IMR-90 (cell line): ENCODE measurements around the gene FER. TPM values are rescaled to one million over a fixed set of nuclear protein-coding genes. Genes with fewer than 3 reads are reported as not detected.
A peak's percentile ranks its signal among the peaks of the same experiment; 100 is the strongest.

Experiments used
- ATAC-seq: fragments of 200-7000 bp; cut with Tn5 transposase; 2 replicates; pipeline ENCODE4 v1.9.1; 2020; ENCODE audit warnings: low read depth, mild to moderate bottlenecking, moderate library complexity
- BruUV-seq: library from RNA; stranded (reverse); fragments of 400-500 nt; replicated peaks from 2 replicates; lab custom pipeline; 2021; lab: Mats Ljungman, UMichigan
- CTCF ChIA-PET: fragments of 300-600 bp; formaldehyde crosslinking; extraction: SDS; loops from one replicate; lab custom pipeline; 2021; ENCODE audit warnings: antibody characterized with exemption; lab: Yijun Ruan, JAX
- POLR2A ChIA-PET: fragments of 300-600 bp; sonication (Branson Sonifier 250); formaldehyde crosslinking; loops from one replicate; lab custom pipeline; 2022; ENCODE audit warnings: antibody characterized with exemption; ENCODE audit not compliant: unreplicated experiment; lab: Charles Lee
- DNase-seq: peaks from one replicate; pipeline ENCODE4 v3.0.0; 2013
- H2AFZ ChIP-seq: replicated peaks from 2 replicates; pipeline ENCODE3; 2013; ENCODE audit warnings: low read length, mild to moderate bottlenecking; ENCODE audit not compliant: poor library complexity
- H2AK5ac ChIP-seq: 2 replicates; pipeline ENCODE4 v1.6.1; 2013; ENCODE audit warnings: low read depth, low read length, inconsistent platforms
- H2AK9ac ChIP-seq: replicated peaks from 2 replicates; pipeline ENCODE3; 2013; ENCODE audit warnings: mild to moderate bottlenecking, low read depth, low read length, moderate library complexity; ENCODE audit not compliant: poor library complexity
- H2BK120ac ChIP-seq: 2 replicates; pipeline ENCODE4 v1.6.1; 2013; ENCODE audit warnings: low read depth, low read length, inconsistent platforms
- H2BK15ac ChIP-seq: 3 replicates; pipeline ENCODE4 v1.6.1; 2013; ENCODE audit warnings: low read depth, low read length, inconsistent platforms
- H2BK20ac ChIP-seq: 2 replicates; pipeline ENCODE4 v1.6.1; 2013; ENCODE audit warnings: low read depth, mild to moderate bottlenecking, inconsistent platforms, low read length, moderate library complexity
- H2BK5ac ChIP-seq: 2 replicates; pipeline ENCODE4 v1.6.1; 2013; ENCODE audit warnings: mild to moderate bottlenecking, low read depth, low read length, inconsistent platforms; ENCODE audit not compliant: poor library complexity, severe bottlenecking
- H3K14ac ChIP-seq: replicated peaks from 2 replicates; pipeline ENCODE4 v1.6.1; 2013; ENCODE audit warnings: low read depth, low read length, inconsistent platforms
- H3K18ac ChIP-seq: 2 replicates; pipeline ENCODE4 v1.6.1; 2013; ENCODE audit warnings: low read depth, low read length, control low read depth
- H3K23ac ChIP-seq: 2 replicates; pipeline ENCODE4 v1.6.1; 2013; ENCODE audit warnings: low read depth, low read length, inconsistent platforms
- H3K27ac ChIP-seq: 2 replicates; pipeline ENCODE4 v1.5.1; 2013; ENCODE audit warnings: mild to moderate bottlenecking, control low read depth, low read length; ENCODE audit not compliant: insufficient read depth
- H3K27me3 ChIP-seq: 2 replicates; pipeline ENCODE4 v1.6.1; 2013; ENCODE audit warnings: low read length; ENCODE audit not compliant: control insufficient read depth, insufficient read depth
- H3K36me3 ChIP-seq: 2 replicates; pipeline ENCODE4 v1.6.1; 2013; ENCODE audit warnings: low read length, mixed read lengths; ENCODE audit not compliant: control insufficient read depth, insufficient read depth
- H3K4ac ChIP-seq: 2 replicates; pipeline ENCODE4 v1.6.1; 2013; ENCODE audit warnings: low read depth, low read length, inconsistent platforms
- H3K4me1 ChIP-seq: 2 replicates; pipeline ENCODE4 v1.6.1; 2013; ENCODE audit warnings: low read length, mixed read lengths; ENCODE audit not compliant: control insufficient read depth, insufficient read depth
- H3K4me2 ChIP-seq: 2 replicates; pipeline ENCODE4 v1.6.1; 2013; ENCODE audit warnings: low read depth, mild to moderate bottlenecking, control low read depth, low read length, moderate library complexity
- H3K4me3 ChIP-seq: 2 replicates; pipeline ENCODE4 v1.5.1; 2013; ENCODE audit warnings: low read depth, mild to moderate bottlenecking, control low read depth, low read length, moderate library complexity; ENCODE audit not compliant: insufficient read depth
- H3K56ac ChIP-seq: 2 replicates; pipeline ENCODE4 v1.6.1; 2013; ENCODE audit warnings: low read length, inconsistent platforms; ENCODE audit not compliant: insufficient read depth; ENCODE audit errors: extremely low read depth
- H3K79me1 ChIP-seq, 2 experiments: 2 replicates each; pipeline ENCODE4 v1.6.1; 2013; ENCODE audit warnings: low read length in 2 of 2, inconsistent platforms in 1 of 2, low read depth in 1 of 2
- H3K9ac ChIP-seq: 2 replicates; pipeline ENCODE4 v1.6.1; 2013; ENCODE audit warnings: low read depth, low read length, control low read depth
- H3K9me1 ChIP-seq: 2 replicates; pipeline ENCODE4 v1.6.1; 2013; ENCODE audit warnings: low read length, inconsistent platforms; ENCODE audit not compliant: insufficient read depth
- H3K9me3 ChIP-seq: 2 replicates; pipeline ENCODE4 v1.6.1; 2013; ENCODE audit warnings: low read length; ENCODE audit not compliant: control insufficient read depth, insufficient read depth
- H4K20me1 ChIP-seq: 2 replicates; pipeline ENCODE4 v1.6.1; 2013; ENCODE audit warnings: low read length, inconsistent platforms; ENCODE audit not compliant: insufficient read depth
- H4K5ac ChIP-seq: 2 replicates; pipeline ENCODE4 v1.6.1; 2013; ENCODE audit warnings: mild to moderate bottlenecking, low read depth, low read length, control low read depth
- H4K8ac ChIP-seq, 2 experiments: 2 replicates each; pipeline ENCODE4 v1.6.1; 2013; ENCODE audit warnings: low read depth in 2 of 2, low read length in 2 of 2, control low read depth in 1 of 2, inconsistent platforms in 1 of 2
- H4K91ac ChIP-seq: 2 replicates; pipeline ENCODE4 v1.6.1; 2013; ENCODE audit warnings: low read depth, low read length, inconsistent platforms; ENCODE audit not compliant: insufficient read depth
- BHLHE40 ChIP-seq: fragments of 150-350 bp; IDR thresholded peaks from 2 replicates; pipeline ENCODE4 v1.6.1; 2016; ENCODE audit warnings: mild to moderate bottlenecking, low read depth, low read length
- CEBPB ChIP-seq: IDR thresholded peaks from 2 replicates; pipeline ENCODE4 v1.6.1; 2012; ENCODE audit warnings: low read depth, low read length, improper control_type of control experiment
- CHD1 ChIP-seq: IDR thresholded peaks from 2 replicates; pipeline ENCODE4 v1.6.1; 2012; ENCODE audit warnings: low read depth, low read length, improper control_type of control experiment
- CTCF ChIP-seq: conservative IDR thresholded peaks from 2 replicates; pipeline ENCODE4 v1.5.1; 2012; ENCODE audit warnings: mild to moderate bottlenecking, low read depth, low read length, improper control_type of control experiment
- ELK1 ChIP-seq: fragments of 150-350 bp; IDR thresholded peaks from 2 replicates; pipeline ENCODE4 v1.6.1; 2016; ENCODE audit warnings: low read depth, mild to moderate bottlenecking, low read length, moderate library complexity, borderline replicate concordance
- MAFK ChIP-seq: IDR thresholded peaks from 2 replicates; pipeline ENCODE4 v1.6.1; 2012; ENCODE audit warnings: low read depth, low read length, improper control_type of control experiment
- MAZ ChIP-seq: IDR thresholded peaks from 2 replicates; pipeline ENCODE4 v1.6.1; 2012; ENCODE audit warnings: low read depth, mild to moderate bottlenecking, low read length, improper control_type of control experiment, moderate library complexity, borderline replicate concordance
- MXI1 ChIP-seq: IDR thresholded peaks from 2 replicates; pipeline ENCODE4 v1.6.1; 2012; ENCODE audit warnings: low read depth, mild to moderate bottlenecking, low read length, moderate library complexity, borderline replicate concordance
- NFE2L2 ChIP-seq: fragments of 150-350 bp; IDR thresholded peaks from 2 replicates; pipeline ENCODE4 v1.6.1; 2016; ENCODE audit warnings: low read depth, mild to moderate bottlenecking, low read length
- POLR2A ChIP-seq: IDR thresholded peaks from 2 replicates; pipeline ENCODE4 v1.6.1; 2012; ENCODE audit warnings: mild to moderate bottlenecking, low read depth, low read length
- RAD21 ChIP-seq: IDR thresholded peaks from 2 replicates; pipeline ENCODE4 v1.6.1; 2012; ENCODE audit warnings: low read length, improper control_type of control experiment
- RFX5 ChIP-seq: IDR thresholded peaks from 2 replicates; pipeline ENCODE4 v1.8.0; 2012; ENCODE audit warnings: low read depth, mild to moderate bottlenecking, low read length, moderate library complexity
- USF2 ChIP-seq: fragments of 150-350 bp; IDR thresholded peaks from 2 replicates; pipeline ENCODE4 v1.6.1; 2017; ENCODE audit warnings: mild to moderate bottlenecking, antibody characterized with exemption, low read length, low read depth
- WGBS, 2 experiments: methylation state at CpG; one replicate each; pipeline versions ENCODE4 v1.1.5 to v1.1.7; 2013; ENCODE audit warnings: missing lambda C conversion rate in 2 of 2; ENCODE audit not compliant: insufficient read length in 1 of 2; ENCODE audit errors: extremely low coverage in 2 of 2; 5-methylcytosine and 5-hydroxymethylcytosine counted together
- dilution Hi-C: fragments of 300-500 bp; cut with HindIII; formaldehyde crosslinking; loops from one replicate; pipeline ENCODE4 v1.14.3; 2018; ENCODE audit warnings: low sequenced_read_pairs; ENCODE audit not compliant: unreplicated experiment
- in situ Hi-C: fragments of 300-500 bp; cut with MboI; formaldehyde crosslinking; loops from 3 replicates; pipeline ENCODE4 v1.14.3; 2019; ENCODE audit warnings: low sequenced_read_pairs, inconsistent platforms, mixed read lengths
- intact Hi-C: fragments of 100-400 bp; cut with micrococcal nuclease; formaldehyde crosslinking; loops from 2 replicates; pipeline ENCODE4 v1.10.0; 2022
- polyA plus RNA-seq, 3 experiments: library from polyadenylated mRNA; depleted of rRNA; stranded (reverse); fragments of >200 nt; gene quantifications; 2 replicates each; pipeline ENCODE4 v1.2.3, GENCODE V29; 2012; ENCODE audit warnings: low replicate concordance in 1 of 3
- total RNA-seq: library from RNA; depleted of rRNA; stranded (reverse); fragments of >200 nt; gene quantifications from 2 replicates; pipeline ENCODE4 v1.2.3, GENCODE V29; 2012

FER gene
- total and polyA plus RNA-seq, 2 of the 4 experiments (the other 2 are of a cell fraction): 3.5 to 32.4 TPM

- Histone ChIP-seq H2AK5ac (no peak overlapping the region), H3K18ac (peak overlapping the region; percentile 81; the same call in 1 of the 2 replicates), H4K91ac (peak overlapping the region; percentile 82), H3K79me1 (peaks cover under 1 to 26% of the 10 kb centered on the region in 2 experiments), H3K27ac (peak overlapping the region; percentile 91), H3K4me3 (peak overlapping the region; percentile 83), H3K14ac (peak overlapping the region; percentile 95), H3K23ac (peak overlapping the region; percentile 91), H2AFZ (peak overlapping the region; percentile 98), H4K5ac (peak overlapping the region; percentile 33; the same call in 1 of the 2 replicates), H3K4me1 (0 out of 2 replicates have a peak, but pooled peaks cover under 1% of the 10 kb centered on the region), H3K9ac (peak overlapping the region; percentile 93), H3K27me3 (no peaks in the 10 kb centered on the region), H3K56ac (peak overlapping the region; percentile 97), H3K9me1 (no peaks in the 10 kb centered on the region), H4K20me1 (no peaks in the 10 kb centered on the region), H4K8ac (peak overlapping the region; percentile 62 to 92; a peak in 3 of 4 replicates), H2BK120ac (peak overlapping the region; percentile 88), H2AK9ac (peak overlapping the region; percentile 96), H3K4me2 (peak overlapping the region; percentile 100), H2BK5ac (peak overlapping the region; percentile 95), H2BK20ac (no peak overlapping the region), H2BK15ac (no peak overlapping the region), H3K4ac (peak overlapping the region; percentile 95), H3K9me3 (no peaks in the 10 kb centered on the region), H3K36me3 (no peaks in the 10 kb centered on the region)
- ATAC-seq (peak; percentile 95), DNase-seq (peak; percentile 99)
- intact Hi-C loops (loop anchor here (1.0 to 10.0 kb wide), 8 partner anchors 54 to 936 kb away; partner anchors contain the start of gene MAN2A1), dilution Hi-C loops (no loop called here), in situ Hi-C loops (no loop called here)
- BruUV-seq: no TSS peak
- POLR2A ChIA-PET: interaction anchor here (0.6 to 1.3 kb wide), 3 partner anchors 17 to 20 kb away, joined by 4 to 14 read pairs (median 5); no protein-coding TSS in a partner anchor
- CTCF ChIA-PET: interaction anchor here (0.5 to 0.6 kb wide), 2 partner anchors 19 to 628 kb away, joined by 3 read pairs; no protein-coding TSS in a partner anchor
- WGBS, 2 experiments: 0% methylated on average over 9 of the region's 69 CpGs; no CpG with 5 or more reads in 1 of the 2 experiments
- no peak for TF ChIP-seq ELK1
- no peak for TF ChIP-seq MAFK
- 0 out of 2 replicates have a peak, but pooled peaks have one; percentile 10 for TF ChIP-seq CTCF
- peak; percentile 98 for TF ChIP-seq POLR2A
- TF ChIP-seq BHLHE40: no peak; the same call in 1 of the 2 replicates
- no peak for TF ChIP-seq CEBPB
- peak; percentile 99 for TF ChIP-seq USF2
- TF ChIP-seq MXI1: peak; percentile 60; the same call in 1 of the 2 replicates
- TF ChIP-seq RAD21: peak; percentile 18
- peak; percentile 69; the same call in 1 of the 2 replicates for TF ChIP-seq CHD1
- TF ChIP-seq NFE2L2: no peak
- peak; percentile 96 for TF ChIP-seq MAZ
- 0 out of 2 replicates have a peak, but pooled peaks have one; percentile 26 for TF ChIP-seq RFX5
Observed at GRCh38 chr5:108748401-108749127, 867 bp downstream of the FER start.
